IPS-15b (cell line): ENCODE results near the gene SPPL2B.
"Not testable (repeated sequence)": the region's sequence is repeated elsewhere in the genome, so short reads cannot be mapped to it uniquely, and the experiment has no call there.

Experiments used
- H3K27me3 ChIP-seq: one replicate; pipeline ENCODE4 v1.6.1; 2013; ENCODE audit warnings: low read length; ENCODE audit not compliant: control insufficient read depth, insufficient read depth
- H3K36me3 ChIP-seq: one replicate; pipeline ENCODE4 v1.6.1; 2013; ENCODE audit warnings: low read length; ENCODE audit not compliant: control insufficient read depth, insufficient read depth
- H3K4me1 ChIP-seq: one replicate; pipeline ENCODE4 v1.6.1; 2013; ENCODE audit warnings: mild to moderate bottlenecking, low read length; ENCODE audit not compliant: control insufficient read depth, insufficient read depth
- H3K4me3 ChIP-seq: one replicate; pipeline ENCODE4 v1.5.1; 2013; ENCODE audit warnings: low read depth, low read length
- H3K9ac ChIP-seq: one replicate; pipeline ENCODE4 v1.6.1; 2013; ENCODE audit warnings: low read depth, mild to moderate bottlenecking, low read length
- H3K9me3 ChIP-seq: one replicate; pipeline ENCODE4 v1.6.1; 2013; ENCODE audit warnings: mild to moderate bottlenecking, low read length; ENCODE audit not compliant: control insufficient read depth, insufficient read depth

SPPL2B gene

GRCh38 chr19:2389594-2389993, 61.1 kb downstream of the SPPL2B start:
- Histone ChIP-seq H3K4me3 (no peak overlapping the region), H3K9ac (no peak overlapping the region), H3K27me3 (no peaks in the 10 kb centered on the region), H3K36me3 (no peaks in the 10 kb centered on the region), H3K4me1 (no peaks in the 10 kb centered on the region), H3K9me3 (no peaks in the 10 kb centered on the region)

DNA sequence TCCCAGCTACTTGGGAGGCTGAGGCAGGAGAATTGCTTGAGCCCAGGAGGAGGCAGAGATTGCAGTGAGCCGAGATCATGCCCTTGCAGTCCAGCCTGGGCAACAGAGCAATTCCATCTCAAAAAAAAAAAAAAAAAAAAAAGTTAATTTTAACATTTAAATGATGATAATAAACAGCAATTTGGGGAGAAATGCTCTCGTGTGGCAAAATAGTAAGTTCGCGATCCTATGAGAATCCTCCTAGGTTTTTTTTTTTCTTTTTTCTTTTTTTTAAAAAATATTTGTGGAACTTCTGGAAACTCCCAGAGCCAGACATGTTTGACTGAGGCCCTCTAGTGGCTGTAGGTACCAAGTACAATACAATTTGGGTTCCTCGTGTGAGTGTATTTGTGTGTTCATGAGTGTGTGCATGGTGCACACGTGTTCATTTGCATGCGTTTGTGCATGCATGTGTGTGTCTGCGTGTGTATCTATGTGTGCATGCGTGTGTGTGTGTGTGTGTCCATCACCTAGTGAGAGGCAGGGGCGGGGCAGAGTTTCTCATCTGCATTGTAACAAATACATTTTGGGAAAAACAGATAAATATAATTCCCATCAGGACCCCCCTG, 62.7 kb downstream of the SPPL2B start:
- no peaks in the 10 kb centered on the region for H3K36me3 ChIP-seq
- no peak overlapping the region for H3K9ac ChIP-seq
- no peak overlapping the region for H3K4me3 ChIP-seq
- no peaks in the 10 kb centered on the region for H3K27me3 ChIP-seq
- H3K9me3 ChIP-seq = no peaks in the 10 kb centered on the region
- no peaks in the 10 kb centered on the region for H3K4me1 ChIP-seq

GRCh38 chr19:2392366-2392765, 63.9 kb downstream of the SPPL2B start:
- no peak overlapping the region for H3K9ac ChIP-seq
- H3K36me3 ChIP-seq = no peaks in the 10 kb centered on the region
- no peaks in the 10 kb centered on the region for H3K9me3 ChIP-seq
- no peaks in the 10 kb centered on the region for H3K4me1 ChIP-seq
- H3K4me3 ChIP-seq = no peak overlapping the region
- no peaks in the 10 kb centered on the region for H3K27me3 ChIP-seq

DNA sequence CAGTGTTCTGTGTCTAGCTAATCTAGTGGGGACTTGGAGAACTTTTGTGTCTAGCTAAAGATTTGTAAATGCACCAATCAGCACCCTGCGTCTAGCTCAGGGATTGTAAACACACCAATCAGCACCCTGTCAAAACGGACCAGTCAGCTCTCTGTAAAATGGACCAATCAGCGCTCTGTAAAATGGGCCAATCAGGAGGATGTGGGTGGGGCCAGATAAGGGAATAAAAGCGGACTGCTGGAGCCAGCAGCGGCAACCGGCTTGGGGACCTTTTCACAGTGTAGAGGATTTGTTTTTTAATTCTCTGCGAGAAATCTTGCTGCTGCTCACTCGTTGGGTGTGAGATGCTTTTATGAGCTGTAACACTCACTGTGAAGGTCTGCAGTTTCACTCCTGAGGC, 64.4 kb downstream of the SPPL2B start:
- H3K36me3 ChIP-seq, H3K4me3 ChIP-seq, H3K9me3 ChIP-seq, H3K9ac ChIP-seq, H3K4me1 ChIP-seq, H3K27me3 ChIP-seq: not testable (repeated sequence)

- H3K36me3 ChIP-seq = no peaks in the 10 kb centered on the region
- H3K27me3 ChIP-seq = no peaks in the 10 kb centered on the region
- H3K4me1 ChIP-seq = no peaks in the 10 kb centered on the region
- no peak overlapping the region for H3K4me3 ChIP-seq
- no peak overlapping the region for H3K9ac ChIP-seq
- H3K9me3 ChIP-seq = no peaks in the 10 kb centered on the region
These were observed 65.6 kb downstream of the SPPL2B start for GRCh38 chr19:2394054-2394441.

DNA sequence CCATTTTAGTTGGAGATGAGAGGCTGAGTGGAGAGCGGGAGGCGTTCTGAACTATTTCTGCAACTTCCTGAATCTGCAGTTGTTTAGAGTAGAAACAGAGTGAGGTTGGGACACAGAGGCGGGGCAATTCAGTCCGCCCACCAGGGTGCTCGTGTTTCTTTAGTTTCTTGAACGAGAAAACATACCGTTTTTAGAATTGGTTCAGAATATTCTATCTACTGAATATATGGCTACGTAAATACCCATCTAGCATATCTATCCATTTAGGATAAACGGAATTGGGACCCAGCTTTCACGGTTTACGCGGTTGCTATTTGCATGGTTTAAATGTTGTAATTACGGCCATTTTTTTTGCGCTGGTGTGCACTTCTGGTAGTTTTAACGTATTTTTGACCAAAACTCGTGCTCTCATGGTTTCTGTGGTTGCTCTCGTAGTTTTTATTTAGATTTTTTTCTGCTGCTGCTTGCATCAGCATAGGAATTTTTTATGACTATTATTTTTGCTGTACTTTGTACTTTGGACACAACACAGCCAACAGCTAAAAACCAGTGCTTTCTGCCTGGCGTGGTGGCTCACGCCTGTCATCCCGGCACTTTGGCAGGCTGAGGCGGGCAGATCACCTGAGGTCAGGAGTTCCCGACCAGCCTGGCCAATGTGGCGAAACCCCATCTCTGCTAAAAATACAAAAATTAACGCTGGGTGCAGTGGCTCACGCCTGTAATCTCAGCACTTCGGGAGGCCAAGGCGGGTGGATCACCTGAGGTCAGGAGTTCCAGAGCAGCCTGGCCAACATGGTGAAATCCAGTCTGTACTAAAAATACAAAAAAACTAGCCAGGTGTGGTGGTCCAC, 66.2 kb downstream of the SPPL2B start:
- Histone ChIP-seq H3K4me3 (no peak overlapping the region), H3K36me3 (no peaks in the 10 kb centered on the region), H3K9ac (no peak overlapping the region), H3K4me1 (no peaks in the 10 kb centered on the region), H3K9me3 (no peaks in the 10 kb centered on the region), H3K27me3 (no peaks in the 10 kb centered on the region)

DNA sequence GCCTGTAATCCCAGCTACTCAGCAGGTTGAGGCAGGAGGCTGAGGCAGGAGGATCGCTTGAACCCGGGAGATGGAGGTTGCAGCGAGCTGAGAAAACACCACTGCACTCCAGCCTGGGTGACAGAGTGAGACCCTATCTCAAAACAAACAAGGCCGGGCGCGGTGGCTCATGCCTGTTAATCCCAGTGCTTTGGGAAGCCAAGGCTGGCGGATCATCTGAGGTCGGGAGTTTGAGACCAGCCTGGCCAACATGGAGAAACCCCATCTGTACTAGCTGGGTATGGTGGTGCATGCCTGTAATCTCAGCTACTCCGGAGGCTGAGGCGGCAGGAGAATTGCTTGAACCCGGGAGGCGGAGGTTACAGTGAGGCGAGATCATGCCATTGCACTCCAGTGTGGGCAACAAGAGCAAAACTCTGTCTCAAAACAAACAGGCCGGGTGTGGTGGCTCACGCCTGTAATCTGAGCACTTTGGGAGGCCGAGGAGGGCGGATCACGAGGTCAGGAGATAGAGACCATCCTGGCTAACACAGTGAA, 66.9 kb downstream of the SPPL2B start:
- not testable (repeated sequence) for H3K27me3 ChIP-seq, H3K4me1 ChIP-seq, H3K4me3 ChIP-seq, H3K36me3 ChIP-seq, H3K9me3 ChIP-seq, H3K9ac ChIP-seq

DNA sequence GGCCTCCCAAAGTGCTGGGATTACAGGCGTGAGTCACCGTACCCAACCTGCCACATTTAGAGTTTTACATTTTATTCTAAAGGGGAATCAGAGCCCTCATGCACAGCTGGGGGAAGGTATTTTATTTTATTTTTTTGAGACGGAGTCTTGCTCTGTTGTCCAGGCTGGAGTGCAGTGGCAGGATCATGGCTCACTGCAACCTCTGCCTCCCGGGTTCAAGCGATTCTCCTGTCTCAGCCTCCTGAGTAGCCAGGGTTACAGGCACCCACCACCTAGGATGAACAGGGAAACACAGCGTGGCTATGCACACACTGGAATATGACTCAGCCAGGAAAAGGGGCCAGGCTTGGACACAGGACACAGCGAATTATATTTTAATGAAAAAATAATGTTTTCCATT, 68.7 kb downstream of the SPPL2B start:
- not testable (repeated sequence) for H3K9me3 ChIP-seq, H3K4me1 ChIP-seq, H3K27me3 ChIP-seq, H3K4me3 ChIP-seq, H3K9ac ChIP-seq, H3K36me3 ChIP-seq

- Histone ChIP-seq H3K36me3 (peaks cover 2% of the 10 kb centered on the region), H3K9me3 (no peaks in the 10 kb centered on the region), H3K4me1 (no peaks in the 10 kb centered on the region), H3K9ac (no peak overlapping the region), H3K4me3 (no peak overlapping the region), H3K27me3 (no peaks in the 10 kb centered on the region)
These were observed 70.3 kb downstream of the SPPL2B start for GRCh38 chr19:2398735-2399305.

DNA sequence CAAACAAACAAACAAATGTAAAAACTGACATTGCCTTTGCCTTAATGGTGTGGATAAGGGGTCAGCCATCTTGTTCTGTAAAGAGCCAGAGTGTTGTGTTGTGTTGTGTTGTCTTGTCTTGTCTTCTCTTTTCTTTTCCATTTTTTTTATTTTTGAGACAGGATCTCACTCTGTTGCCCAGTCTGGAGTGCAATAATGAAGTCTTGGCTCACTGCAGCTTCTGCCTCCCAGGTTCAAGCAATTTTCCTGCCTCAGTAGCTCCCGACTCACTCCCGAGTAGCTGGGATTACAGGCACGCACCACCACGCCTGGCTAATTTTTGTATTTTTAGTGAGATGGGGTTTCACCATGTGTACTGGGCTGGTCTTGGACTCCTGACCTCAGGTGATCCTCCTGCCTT, 71.1 kb downstream of the SPPL2B start:
- Histone ChIP-seq H3K36me3 (peaks cover 2% of the 10 kb centered on the region), H3K9ac (no peak overlapping the region), H3K9me3 (no peaks in the 10 kb centered on the region), H3K4me1 (no peaks in the 10 kb centered on the region), H3K27me3 (no peaks in the 10 kb centered on the region), H3K4me3 (no peak overlapping the region)
